GM12878 (cell line): ENCODE data around the gene RPRD1B. TPM values are rescaled to one million over a fixed set of nuclear protein-coding genes. Genes with fewer than 3 reads are reported as not detected.

ENCODE experiments used
- ATAC-seq: fragments of 200-7000 bp; cut with Tn5 transposase; 3 replicates; pipeline ENCODE4 v1.9.1; 2020; ENCODE audit warnings: mild to moderate bottlenecking, moderate library complexity
- BruUV-seq: library from RNA; stranded (reverse); fragments of 400-500 nt; replicated peaks from 2 replicates; lab custom pipeline; 2021; lab: Mats Ljungman, UMichigan
- CTCF ChIA-PET: fragments of 300-600 bp; sonication (Branson Sonifier 250); formaldehyde crosslinking; extraction: SDS; loops from one replicate; lab custom pipeline; 2021; ENCODE audit warnings: inconsistent platforms; lab: Yijun Ruan, JAX
- POLR2A ChIA-PET: fragments of 350-600 bp; formaldehyde crosslinking; extraction: SDS; loops from one replicate; lab custom pipeline; 2021; ENCODE audit warnings: inconsistent platforms; lab: Charles Lee
- RAD21 ChIA-PET: fragments of 300-600 bp; sonication (Branson Sonifier 250); formaldehyde crosslinking; loops from one replicate; lab custom pipeline; 2023; ENCODE audit warnings: antibody characterized with exemption; ENCODE audit not compliant: unreplicated experiment; lab: Charles Lee
- SMC1A ChIA-PET: fragments of 300-600 bp; sonication (Branson Sonifier 250); formaldehyde crosslinking; loops from one replicate; lab custom pipeline; 2023; ENCODE audit not compliant: unreplicated experiment, uncharacterized antibody; lab: Charles Lee
- DNase-seq: peaks from one replicate; pipeline ENCODE4 v3.0.0-alpha.2; 2011; ENCODE audit warnings: low read depth, low spot score
- FAIRE-seq: peaks from 3 replicates; lab custom pipeline; 2011; peaks lifted over from hg19 to GRCh38; lab: Jason Lieb, UNC
- H2AFZ ChIP-seq: 2 replicates; pipeline ENCODE4 v1.6.0; 2011; ENCODE audit warnings: low read depth, low read length, control low read depth; ENCODE audit not compliant: control insufficient read depth
- H3K27ac ChIP-seq: 2 replicates; pipeline ENCODE4 v1.5.1; 2011; ENCODE audit warnings: control low read depth; ENCODE audit not compliant: control insufficient read depth, insufficient read depth
- H3K27me3 ChIP-seq, 2 experiments: replicated peaks in 1 of 2; 2 replicates each; pipeline versions ENCODE4 v1.6.0 to v1.6.1; 2011; ENCODE audit warnings: low read length in 1 of 2; ENCODE audit not compliant: control insufficient read depth in 2 of 2, insufficient read depth in 2 of 2
- H3K36me3 ChIP-seq, 2 experiments: 2 replicates each; pipeline ENCODE4 v1.5.1; 2011; ENCODE audit warnings: low read length in 1 of 2; ENCODE audit not compliant: control insufficient read depth in 2 of 2, insufficient read depth in 2 of 2
- H3K4me1 ChIP-seq: 2 replicates; pipeline ENCODE4 v1.6.1; 2011; ENCODE audit warnings: mild to moderate bottlenecking, low read length, moderate library complexity, mixed read lengths; ENCODE audit not compliant: control insufficient read depth, insufficient read depth
- H3K4me2 ChIP-seq: 2 replicates; pipeline ENCODE4 v1.6.0; 2011; ENCODE audit warnings: control low read depth; ENCODE audit not compliant: control insufficient read depth, insufficient read depth
- H3K4me3 ChIP-seq: fragments of 200-600 bp; sonication (generic); 2 replicates; pipeline ENCODE4 v1.5.1; 2016
- H3K79me2 ChIP-seq: 2 replicates; pipeline ENCODE4 v1.6.0; 2011; ENCODE audit warnings: low read length; ENCODE audit not compliant: control insufficient read depth, insufficient read depth
- H3K9ac ChIP-seq: 2 replicates; pipeline ENCODE4 v1.8.0; 2011; ENCODE audit warnings: low read length, control low read depth, mixed read lengths; ENCODE audit not compliant: control insufficient read depth, insufficient read depth
- H3K9me3 ChIP-seq: replicated peaks from 3 replicates; pipeline ENCODE4 v1.5.1; 2011; ENCODE audit warnings: mild to moderate bottlenecking, low read length; ENCODE audit not compliant: control insufficient read depth, insufficient read depth
- H4K20me1 ChIP-seq: 2 replicates; pipeline ENCODE4 v1.6.0; 2011; ENCODE audit not compliant: control insufficient read depth, insufficient read depth
- CBX5 ChIP-seq: sonication (generic); IDR thresholded peaks from 2 replicates; pipeline ENCODE4 v1.6.1; 2016; ENCODE audit warnings: low read depth, moderate library complexity, mild to moderate bottlenecking, inconsistent platforms
- CEBPB ChIP-seq, 2 experiments: fragments of 150-350 bp in 1 of 2; IDR thresholded peaks; 2 replicates each; pipeline ENCODE4 v1.6.1; 2012 to 2014; ENCODE audit warnings: low read depth in 2 of 2, low read length in 2 of 2, borderline replicate concordance in 1 of 2, inconsistent platforms in 1 of 2
- MEF2A ChIP-seq: IDR thresholded peaks from 2 replicates; pipeline ENCODE4 v1.6.1; 2011; ENCODE audit warnings: low read depth, mild to moderate bottlenecking, low read length, moderate library complexity; ENCODE audit not compliant: insufficient read depth
- NFYA ChIP-seq: IDR thresholded peaks from 2 replicates; pipeline ENCODE4 v1.6.1; 2011; ENCODE audit warnings: low read depth, mild to moderate bottlenecking, low read length, improper control_type of control experiment, borderline replicate concordance
- NR2F1 ChIP-seq: fragments of 450-650 bp; conservative IDR thresholded peaks from 2 replicates; pipeline ENCODE4 v1.6.1; 2017; ENCODE audit warnings: mild to moderate bottlenecking
- SPI1 ChIP-seq: IDR thresholded peaks from 2 replicates; pipeline ENCODE4 v1.6.1; 2011; ENCODE audit warnings: low read depth, mild to moderate bottlenecking, low read length, moderate library complexity, borderline replicate concordance; ENCODE audit not compliant: insufficient read depth
- TCF3 ChIP-seq: IDR thresholded peaks from 2 replicates; pipeline ENCODE4 v1.6.1; 2012; ENCODE audit warnings: low read depth, mild to moderate bottlenecking, low read length, borderline replicate concordance; ENCODE audit not compliant: insufficient read depth
- YBX1 ChIP-seq: fragments of 450-650 bp; IDR thresholded peaks from 2 replicates; pipeline ENCODE4 v1.6.1; 2016; ENCODE audit warnings: antibody characterized with exemption
- ZNF207 ChIP-seq: fragments of 450-650 bp; IDR thresholded peaks from 2 replicates; pipeline ENCODE4 v1.6.1; 2014; ENCODE audit warnings: antibody characterized with exemption, mild to moderate bottlenecking, borderline replicate concordance
- ZNF622 ChIP-seq: fragments of 450-650 bp; IDR thresholded peaks from 2 replicates; pipeline ENCODE4 v1.6.1; 2017; ENCODE audit warnings: mild to moderate bottlenecking, inconsistent platforms
- WGBS: methylation state at CpG from one replicate; pipeline ENCODE4 v1.1.6; 2016; ENCODE audit warnings: low lambda C conversion rate; ENCODE audit not compliant: insufficient replicate concordance, insufficient coverage; ENCODE audit errors: missing lambda C conversion rate; 5-methylcytosine and 5-hydroxymethylcytosine counted together
- in situ Hi-C: fragments of 300-500 bp; cut with MboI; formaldehyde crosslinking; loops from 9 replicates; pipeline ENCODE4 v1.14.3; 2018; ENCODE audit warnings: mixed read lengths
- intact Hi-C: fragments of 100-400 bp; cut with micrococcal nuclease; formaldehyde crosslinking; loops from one replicate; pipeline ENCODE4 v1.14.2; 2022; ENCODE audit not compliant: unreplicated experiment
- polyA plus RNA-seq, 11 experiments: library from polyadenylated mRNA; depleted of rRNA in 4 of 11; unstranded in 6 of 11; stranded (reverse) in 5 of 11; fragments of >200 nt; fragmentation: Nextera tagmentation in 4 of 11; fragmentation: Illumina TruSeq in 1 of 11; extraction: Ambion mirVana in 4 of 11; extraction: Trizol in 1 of 11; gene quantifications; 1 replicate in 1 of 11; 2 replicates in 10 of 11; pipeline versions ENCODE4 v1.2.1 to v1.2.3, GENCODE V29; 2011 to 2016; ENCODE audit warnings: inconsistent platforms in 2 of 11, missing spikeins in 2 of 11, low read depth in 1 of 11
- total RNA-seq, 4 experiments: library from RNA; depleted of rRNA in 3 of 4; stranded (reverse); fragments of >200 nt in 3 of 4; fragmentation: Illumina TruSeq in 1 of 4; extraction: Trizol in 1 of 4; gene quantifications; 2 replicates each; pipeline versions ENCODE4 v1.2.1 to v1.2.3, GENCODE V29; 2013 to 2021
- TF ChIP-seq, protein P1 (sequence below): IDR thresholded peaks from 2 replicates; pipeline ENCODE4 v1.6.1; 2012; ENCODE audit warnings: low read depth, low read length, improper control_type of control experiment

RPRD1B gene
- total and polyA plus RNA-seq, 10 of the 15 experiments (the other 5 are each of a cell fraction or from before 2014, with no cell fraction given), result 5.2 to 40.2 (median 30.0) TPM

DNA sequence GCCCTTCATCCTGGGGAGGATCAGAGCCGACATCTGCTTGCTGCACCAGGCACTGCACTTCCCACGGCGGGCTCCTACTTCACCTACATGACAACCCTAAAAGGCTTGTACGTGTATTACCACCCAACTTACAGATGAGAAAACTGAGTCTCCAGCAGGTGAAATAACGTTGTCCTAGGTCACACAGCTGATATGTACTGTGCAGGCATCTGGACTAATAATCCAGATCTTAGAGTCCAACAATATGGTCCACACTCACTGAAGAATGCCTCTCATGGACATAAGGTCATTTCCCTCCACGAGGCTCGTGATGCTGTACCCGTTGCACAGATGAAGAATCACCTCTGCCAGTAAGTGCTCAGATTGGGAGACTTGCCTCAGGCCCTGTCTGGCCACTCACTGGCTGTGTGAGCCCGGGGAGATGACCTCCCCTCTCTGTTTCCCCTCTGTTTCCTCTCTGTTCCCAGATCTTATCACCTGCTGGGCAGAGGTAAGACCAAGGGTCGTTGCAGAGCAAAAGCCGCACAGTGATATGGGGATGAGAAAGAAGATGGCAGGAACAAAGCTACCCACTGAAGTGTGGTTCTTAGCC is 99.5 kb downstream of the RPRD1B start (continued):
- TF ChIP-seq CBX5 (no peak), YBX1 (no peak)
- TF ChIP-seq, all 136 proteins: peak for 0

DNA sequence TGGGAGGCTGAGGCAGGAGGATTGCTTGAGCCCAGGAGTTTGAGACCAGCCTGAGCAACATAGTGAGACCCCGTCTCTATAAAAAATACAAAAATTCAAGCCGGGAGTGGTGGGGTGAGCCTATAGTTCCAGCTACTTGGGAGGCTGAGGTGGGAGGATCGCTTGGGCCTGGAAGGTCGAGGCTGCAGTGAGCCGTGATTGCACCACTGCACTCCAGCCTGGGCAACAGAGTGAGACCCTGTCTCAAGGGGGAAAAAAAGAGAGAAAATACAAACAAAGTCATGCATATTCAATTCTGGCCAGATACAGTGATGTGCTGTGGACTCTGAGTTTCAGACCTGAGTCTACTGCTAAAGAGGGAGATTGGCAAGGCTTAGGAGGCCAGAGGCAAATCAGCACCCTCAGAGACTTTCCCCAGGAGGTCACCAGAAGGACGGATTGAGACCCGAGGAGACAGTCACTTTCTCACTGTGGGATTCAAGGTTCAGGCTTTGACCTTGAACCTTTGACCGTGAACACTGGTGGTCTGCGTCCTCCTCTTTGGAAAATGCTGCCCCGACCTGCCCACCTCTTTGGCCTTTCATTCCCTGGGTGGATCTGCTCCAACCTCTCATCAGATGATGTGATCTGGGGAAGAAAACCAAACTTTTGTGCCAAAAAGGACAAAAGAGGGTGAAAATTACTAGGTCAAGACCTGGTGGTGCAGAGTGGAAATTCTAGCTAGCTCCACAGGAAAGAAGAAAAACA is 100.3 kb downstream of the RPRD1B start:
- Histone ChIP-seq H2AFZ (no peak overlapping the region), H3K9ac (no peak overlapping the region), H3K36me3 (no peaks in the 10 kb centered on the region), H3K9me3 (no peaks in the 10 kb centered on the region)
- ChIA-PET POLR2A (no interaction called here), CTCF (interaction anchor here (1.9 kb wide), 1 partner anchor 60 kb away, joined by 4 read pairs; no protein-coding TSS in a partner anchor)
- DNase-seq, result no peak
- TF ChIP-seq, protein P1, sequence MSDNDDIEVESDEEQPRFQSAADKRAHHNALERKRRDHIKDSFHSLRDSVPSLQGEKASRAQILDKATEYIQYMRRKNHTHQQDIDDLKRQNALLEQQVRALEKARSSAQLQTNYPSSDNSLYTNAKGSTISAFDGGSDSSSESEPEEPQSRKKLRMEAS, result no peak
- TF ChIP-seq NR2F1, result no peak
- TF ChIP-seq CEBPB (IDR thresholded peaks at IDR 0.05; ENCODE audit: borderline replicate concordance in 1 of 2, low read depth in 2 of 2, low read length in 2 of 2), result no peak
- no peak for TF ChIP-seq TCF3
- TF ChIP-seq NFYA, result no peak
- no peak for TF ChIP-seq ZNF622
- TF ChIP-seq SPI1, result no peak
- TF ChIP-seq MEF2A, result no peak
- no peak for TF ChIP-seq ZNF207
- TF ChIP-seq, all 136 proteins: peak for 0
- H4K20me1 ChIP-seq, result no peaks in the 10 kb centered on the region
- H3K27ac ChIP-seq, result no peak overlapping the region
- H3K4me2 ChIP-seq, result no peak overlapping the region
- intact Hi-C loops, result no loop called here
- whole genome bisulfite sequencing, result 49% methylated on average over 10 of the region's 10 CpGs
- SMC1A ChIA-PET, result no interaction called here
- FAIRE-seq (no peak), ATAC-seq (no peak)
- no TSS peak for BruUV-seq
- in situ Hi-C loops, result no loop called here
- H3K4me1 ChIP-seq, result no peaks in the 10 kb centered on the region
- RAD21 ChIA-PET, result no interaction called here
- no peak overlapping the region for H3K4me3 ChIP-seq
- no peaks in the 10 kb centered on the region for H3K79me2 ChIP-seq
- H3K27me3 ChIP-seq, result no peaks in the 10 kb centered on the region; a peak in 1 of 4 replicates
